Urinary bladder (tissue), 4 donors: ENCODE results near the gene MACROD2. TPM values are rescaled to one million over a fixed set of nuclear protein-coding genes. Genes with fewer than 3 reads are reported as not detected.

Experiments used
- DNase-seq: peaks from one replicate; pipeline ENCODE4 v3.0.0-alpha.2; 2015; ENCODE audit errors: extremely low spot score
- H3K27ac ChIP-seq: one replicate; pipeline ENCODE4 v1.5.1; 2013; ENCODE audit warnings: low read depth, mild to moderate bottlenecking, moderate library complexity
- H3K36me3 ChIP-seq: one replicate; pipeline ENCODE4 v1.6.1; 2013; ENCODE audit warnings: mild to moderate bottlenecking, moderate library complexity; ENCODE audit not compliant: insufficient read depth
- H3K4me1 ChIP-seq: one replicate; pipeline ENCODE4 v1.6.1; 2013; ENCODE audit warnings: mild to moderate bottlenecking, moderate library complexity; ENCODE audit not compliant: insufficient read depth
- H3K4me3 ChIP-seq: one replicate; pipeline ENCODE4 v1.5.1; 2013; ENCODE audit warnings: low read depth, low read length
- WGBS: extraction: QIAGEN DNeasy Blood & Tissue Kit; methylation state at CpG from one replicate; pipeline ENCODE4 v1.1.7; 2013; 5-methylcytosine and 5-hydroxymethylcytosine counted together
- polyA plus RNA-seq: library from polyadenylated mRNA; stranded (reverse); fragments of 200-250 nt; gene quantifications from one replicate; pipeline ENCODE4 v1.2.3, GENCODE V29; 2013
- total RNA-seq: library from RNA; depleted of rRNA; stranded (reverse); fragments of >200 nt; gene quantifications from one replicate; pipeline ENCODE4 v1.2.3, GENCODE V29; 2014
- donor health status: healthy with polysubstance abuse.
- donor health status: healthy.

Gene MACROD2
- total and polyA plus RNA-seq, 2 donors = 3.0 to 28.2 TPM

DNA sequence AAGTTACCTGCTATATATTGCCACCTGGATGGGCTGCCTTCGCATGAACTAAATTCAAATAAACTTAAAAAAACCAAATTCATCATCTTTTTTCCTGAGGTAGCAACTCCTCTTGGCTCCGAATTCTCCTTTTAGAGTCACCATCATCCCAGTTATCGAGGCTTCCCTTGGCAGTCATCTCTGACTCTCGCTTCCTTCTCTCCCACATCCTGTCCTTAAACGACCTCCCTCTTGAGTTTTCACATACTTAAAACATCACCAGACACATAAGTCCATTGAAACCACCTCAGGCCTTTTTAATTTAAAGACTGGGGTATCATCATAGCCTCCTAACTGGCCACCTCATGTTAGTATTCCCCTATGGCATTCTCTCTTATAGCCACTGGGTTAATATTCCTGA, 638.2 kb downstream of the MACROD2 start:
- WGBS = 76% methylated on average over 5 of the region's 5 CpGs
- H3K27ac ChIP-seq = no peak overlapping the region
- H3K4me1 ChIP-seq = no peaks in the 10 kb centered on the region
- H3K4me3 ChIP-seq = no peak overlapping the region
- no peak for DNase-seq
- no peaks in the 10 kb centered on the region for H3K36me3 ChIP-seq

DNA sequence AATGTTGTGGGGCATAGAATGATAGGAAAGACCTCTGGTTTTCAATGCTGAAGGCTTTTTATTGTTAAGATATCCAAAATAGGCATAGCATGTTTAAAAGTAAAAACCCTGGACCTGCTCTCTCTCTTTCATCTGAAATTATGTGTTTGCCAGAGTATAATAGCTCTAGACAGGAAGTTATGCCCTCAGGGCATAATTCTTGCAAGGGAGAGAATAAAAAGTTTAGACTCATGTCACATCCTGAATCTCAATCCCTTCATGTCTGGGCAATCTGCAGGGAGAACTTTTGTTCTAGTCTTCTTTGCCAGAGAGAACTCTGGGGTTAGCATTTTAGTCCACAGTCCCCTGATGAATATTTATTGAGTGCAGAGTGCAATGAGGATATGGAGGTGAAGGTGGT, 639.3 kb downstream of the MACROD2 start:
- Histone ChIP-seq H3K36me3 (no peaks in the 10 kb centered on the region), H3K4me1 (no peaks in the 10 kb centered on the region), H3K27ac (no peak overlapping the region), H3K4me3 (no peak overlapping the region)
- no peak for DNase-seq

DNA sequence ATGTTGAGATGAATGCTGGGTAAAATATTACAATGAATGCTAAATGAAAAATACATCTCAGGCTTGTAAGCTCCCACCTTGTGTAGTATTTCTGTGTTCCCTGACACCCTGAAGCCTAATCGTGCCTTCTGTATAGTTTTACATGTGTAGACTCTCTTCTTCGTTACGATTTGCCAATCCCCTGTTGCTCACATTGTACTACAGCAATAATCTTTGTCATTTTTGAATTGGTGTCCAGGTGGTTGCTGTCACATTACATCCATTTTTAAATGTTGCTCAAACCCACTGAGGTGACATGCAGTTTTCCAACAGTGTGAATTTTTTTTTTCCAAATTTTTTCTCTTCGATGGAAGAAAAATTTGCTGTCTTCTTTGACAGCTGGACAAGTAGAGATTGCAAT, 642.1 kb downstream of the MACROD2 start:
- no peak for DNase-seq
- 81% methylated on average over 4 of the region's 4 CpGs for WGBS
- no peak overlapping the region for H3K4me3 ChIP-seq
- no peak overlapping the region for H3K27ac ChIP-seq
- H3K4me1 ChIP-seq = no peaks in the 10 kb centered on the region
- H3K36me3 ChIP-seq = no peaks in the 10 kb centered on the region

DNA sequence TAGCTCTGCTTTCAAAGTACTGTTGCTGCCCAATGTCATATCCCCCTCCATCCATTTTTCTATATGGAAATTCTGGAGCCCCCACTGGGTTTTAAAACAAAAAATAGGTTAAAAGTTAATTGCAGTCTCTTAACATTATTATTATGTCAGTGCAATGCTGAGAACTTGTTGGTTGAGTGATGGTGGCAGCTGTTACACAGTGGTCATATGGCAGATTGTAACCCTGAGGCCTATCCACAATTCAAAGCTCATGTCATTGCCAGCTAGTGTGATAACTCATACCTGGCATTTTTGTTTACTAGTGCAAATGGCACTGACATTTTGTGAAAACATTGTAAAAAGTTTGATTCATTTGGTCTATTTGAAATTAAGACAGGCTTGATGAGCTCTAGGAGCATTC, 647.8 kb downstream of the MACROD2 start:
- H3K4me1 ChIP-seq = no peaks in the 10 kb centered on the region
- no peak overlapping the region for H3K4me3 ChIP-seq

DNA sequence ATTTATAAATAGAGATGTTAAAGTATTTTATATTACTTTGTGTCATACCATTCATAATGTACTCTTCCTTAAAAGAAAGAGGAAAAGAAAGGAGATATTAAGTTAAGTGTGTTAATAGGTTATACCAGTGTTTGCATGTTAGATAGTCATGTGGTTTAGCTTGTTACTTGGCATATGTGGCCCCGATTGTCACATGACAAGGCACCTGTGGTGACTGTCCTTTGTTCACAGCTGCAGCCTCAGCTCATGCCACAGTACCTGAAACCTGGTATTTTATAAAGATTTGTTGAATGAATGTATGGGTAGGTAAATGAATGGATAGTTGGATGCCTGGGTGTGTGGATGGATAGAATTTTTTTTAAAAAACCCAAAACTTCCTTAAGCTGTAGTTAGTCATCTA, 648.2 kb downstream of the MACROD2 start:
- Histone ChIP-seq H3K4me1 (no peaks in the 10 kb centered on the region), H3K27ac (no peak overlapping the region), H3K4me3 (no peak overlapping the region), H3K36me3 (no peaks in the 10 kb centered on the region)
- no peak for DNase-seq
- WGBS = 93% methylated on average over 1 of the region's 1 CpG

More for the DNA sequence above, 647.8 kb downstream of the MACROD2 start:
- Histone ChIP-seq H3K36me3 (no peaks in the 10 kb centered on the region), H3K27ac (no peak overlapping the region)
- no peak for DNase-seq

DNA sequence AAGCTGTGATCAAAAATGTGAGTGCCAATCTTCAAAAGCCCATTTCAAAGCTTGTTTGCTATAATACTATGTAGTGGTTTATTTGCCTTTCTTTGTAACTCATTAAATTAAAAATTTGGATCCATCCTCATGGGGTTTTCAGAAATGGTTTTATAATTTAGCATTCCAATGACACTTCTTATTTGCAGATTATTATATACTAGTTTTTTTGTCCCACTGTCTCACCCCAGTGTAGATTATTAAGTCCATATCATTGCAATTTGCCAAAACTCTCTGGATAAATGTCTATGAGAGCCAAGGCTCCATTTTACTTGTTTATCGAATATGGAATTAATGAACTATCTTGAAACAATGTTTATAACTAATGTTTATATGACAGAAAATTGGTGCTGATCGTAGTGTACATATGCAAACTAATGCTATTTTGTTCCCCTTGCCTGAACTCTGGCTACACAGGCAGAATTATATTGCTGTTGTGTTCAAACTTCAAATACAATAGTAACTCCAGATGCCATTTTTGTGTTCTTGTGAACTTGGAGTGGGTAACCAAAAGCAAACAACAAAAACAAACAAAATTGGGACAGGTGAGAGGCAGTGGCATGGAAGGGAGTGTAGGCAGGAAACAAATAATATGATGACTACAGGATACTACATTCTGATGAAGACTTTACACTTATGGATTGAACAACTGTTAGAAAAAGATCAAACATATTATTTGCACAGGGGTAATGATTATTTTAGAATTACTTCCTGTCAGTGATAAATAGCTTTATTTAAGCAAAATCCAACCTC, 649.2 kb downstream of the MACROD2 start:
- no peaks in the 10 kb centered on the region for H3K4me1 ChIP-seq
- H3K36me3 ChIP-seq = no peaks in the 10 kb centered on the region
- WGBS = 68% methylated on average over 2 of the region's 2 CpGs
- no peak overlapping the region for H3K4me3 ChIP-seq
- H3K27ac ChIP-seq = no peak overlapping the region
- no peak for DNase-seq

DNA sequence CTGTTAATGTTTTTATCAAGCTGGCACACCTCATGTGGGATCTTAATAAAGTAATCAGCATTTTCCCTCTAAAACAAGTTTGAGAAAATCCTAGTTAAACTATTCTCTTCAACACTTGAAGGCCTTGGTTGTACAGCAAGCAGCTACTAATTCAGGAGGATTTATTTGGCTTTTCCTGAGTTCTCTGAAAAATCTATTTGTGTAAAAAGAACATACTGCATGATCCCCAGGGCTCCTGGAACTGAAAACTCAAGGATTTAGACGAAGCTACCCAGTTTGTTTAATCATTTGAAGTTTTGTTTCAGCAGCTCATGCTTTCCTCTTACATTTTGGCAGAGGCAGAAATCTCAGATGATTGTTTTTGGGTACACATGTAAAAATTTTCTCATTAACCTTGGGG, 651.7 kb downstream of the MACROD2 start:
- Histone ChIP-seq H3K4me1 (no peaks in the 10 kb centered on the region), H3K36me3 (no peaks in the 10 kb centered on the region), H3K27ac (no peak overlapping the region), H3K4me3 (no peak overlapping the region)
- 52% methylated on average over 1 of the region's 1 CpG for WGBS
- no peak for DNase-seq

DNA sequence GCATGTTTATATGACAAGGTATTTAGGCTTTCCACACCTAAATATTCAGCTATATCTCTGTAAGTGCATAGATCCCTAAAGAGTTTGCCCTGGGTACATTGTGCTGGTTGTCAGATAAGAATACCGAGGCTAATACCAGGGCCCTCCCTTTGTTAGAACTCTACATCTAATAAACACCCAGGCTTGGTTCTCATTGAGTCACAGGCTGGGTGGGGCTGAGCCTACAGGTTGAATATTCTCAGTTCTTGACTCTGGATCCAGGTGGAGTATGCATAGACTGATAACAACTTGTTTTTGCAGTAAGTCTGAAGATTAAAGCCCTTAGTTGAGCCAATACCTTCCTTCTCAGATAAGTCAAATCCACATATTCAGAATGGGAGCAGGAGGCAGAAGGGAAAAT, 654.3 kb downstream of the MACROD2 start:
- 92% methylated on average over 1 of the region's 1 CpG for WGBS
- Histone ChIP-seq H3K27ac (no peak overlapping the region), H3K36me3 (no peaks in the 10 kb centered on the region), H3K4me1 (no peaks in the 10 kb centered on the region), H3K4me3 (no peak overlapping the region)
- DNase-seq = no peak

DNA sequence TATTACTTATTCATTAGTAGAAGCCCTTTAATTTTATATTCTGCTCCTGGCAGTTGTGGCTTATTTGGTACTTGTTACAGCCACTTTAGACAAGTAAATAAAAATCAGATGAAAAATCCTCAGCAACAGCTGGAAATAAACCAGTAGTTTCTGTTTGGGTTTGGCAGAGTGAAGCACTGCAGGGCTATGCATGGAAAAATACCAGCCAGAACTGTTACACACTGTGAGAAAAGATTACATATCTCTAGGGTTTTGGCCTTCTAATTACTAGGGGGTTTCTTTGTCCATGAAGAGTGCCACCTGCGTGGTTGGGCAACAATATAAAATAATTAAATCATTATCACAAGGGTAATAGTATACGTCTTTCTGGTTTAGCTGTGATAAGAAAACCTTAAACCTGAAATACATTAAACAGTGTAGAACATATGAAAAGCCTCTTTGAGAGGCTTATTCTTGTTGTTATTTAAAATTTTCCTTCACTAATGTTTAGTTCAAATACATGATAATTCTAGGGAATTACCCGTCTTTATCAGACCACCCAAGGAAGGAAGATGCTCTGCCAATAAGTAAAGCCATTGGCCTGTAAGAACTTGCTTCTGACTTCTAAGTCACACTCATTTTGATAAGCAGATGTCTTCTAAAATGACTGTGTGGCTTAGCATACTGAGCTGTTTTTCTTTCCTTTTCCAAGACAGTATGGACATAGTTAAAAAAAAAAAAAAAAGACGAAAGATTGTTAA, 662.1 kb downstream of the MACROD2 start:
- no peaks in the 10 kb centered on the region for H3K36me3 ChIP-seq
- no peak overlapping the region for H3K27ac ChIP-seq
- 46% methylated on average over 4 of the region's 4 CpGs for WGBS
- no peak overlapping the region for H3K4me3 ChIP-seq
- no peak for DNase-seq
- H3K4me1 ChIP-seq = no peaks in the 10 kb centered on the region

DNA sequence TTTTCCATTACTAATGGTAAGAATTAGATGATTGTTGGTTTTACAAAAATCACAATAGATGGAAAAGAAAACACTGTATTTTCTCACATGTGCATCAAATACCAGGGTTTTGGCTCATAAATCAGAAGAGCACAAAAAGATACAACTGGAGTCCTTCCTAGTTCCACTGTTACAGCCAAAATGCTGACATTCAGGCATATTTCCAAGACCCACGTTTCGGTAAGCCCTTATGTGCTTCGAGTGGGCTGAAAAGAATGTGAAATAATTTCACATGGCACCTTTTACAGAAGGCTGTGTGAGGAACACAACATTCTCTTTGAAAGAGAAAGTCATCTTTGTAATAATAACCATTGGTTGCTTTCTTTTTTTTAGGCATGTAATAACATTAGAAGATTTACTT, 668.8 kb downstream of the MACROD2 start:
- Histone ChIP-seq H3K36me3 (no peaks in the 10 kb centered on the region), H3K27ac (no peak overlapping the region), H3K4me3 (no peak overlapping the region), H3K4me1 (no peaks in the 10 kb centered on the region)
- DNase-seq = no peak
- 41% methylated on average over 3 of the region's 3 CpGs for WGBS

DNA sequence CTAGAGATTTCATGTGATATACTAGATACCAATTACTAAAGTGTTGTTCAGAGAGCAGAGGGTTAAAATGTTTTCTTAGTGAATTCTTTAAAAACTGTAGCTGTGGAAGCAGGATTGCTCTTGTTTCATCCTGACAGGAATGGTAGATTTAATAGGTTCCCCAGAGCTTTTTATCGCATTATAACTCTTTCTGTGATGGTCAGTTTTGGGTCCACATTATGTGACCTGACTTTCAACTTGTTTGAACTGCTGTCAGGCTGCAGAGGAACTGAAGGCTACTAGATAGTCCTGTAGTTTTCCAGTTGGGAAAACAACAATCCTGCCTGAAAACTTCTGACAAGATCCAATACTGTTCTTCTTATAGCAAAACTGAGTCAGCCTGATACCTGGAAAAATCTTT, 671.4 kb downstream of the MACROD2 start:
- no peak for DNase-seq
- Histone ChIP-seq H3K27ac (no peak overlapping the region), H3K4me1 (no peaks in the 10 kb centered on the region), H3K36me3 (no peaks in the 10 kb centered on the region), H3K4me3 (no peak overlapping the region)
- 68% methylated on average over 1 of the region's 1 CpG for WGBS

DNA sequence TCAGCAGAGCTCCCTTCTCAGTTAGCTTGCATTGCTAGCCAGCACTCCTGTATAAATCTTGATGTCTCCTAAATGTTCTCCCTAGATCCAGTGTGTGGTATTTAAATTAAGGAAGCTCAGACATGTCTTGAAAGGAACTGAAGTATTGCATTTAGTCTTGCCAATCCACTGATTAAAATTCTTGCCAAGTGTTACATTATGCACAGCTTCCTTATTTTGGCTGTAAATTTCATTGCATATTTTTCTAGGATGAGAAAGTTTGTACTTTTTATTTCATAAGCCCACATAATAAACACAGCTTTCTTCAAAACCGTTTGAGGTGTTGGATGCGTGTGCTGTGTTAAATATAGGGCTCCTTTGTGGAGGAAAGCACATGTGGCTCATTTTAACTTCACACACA, 671.9 kb downstream of the MACROD2 start:
- WGBS = 23% methylated on average over 2 of the region's 2 CpGs
- DNase-seq = no peak

DNA sequence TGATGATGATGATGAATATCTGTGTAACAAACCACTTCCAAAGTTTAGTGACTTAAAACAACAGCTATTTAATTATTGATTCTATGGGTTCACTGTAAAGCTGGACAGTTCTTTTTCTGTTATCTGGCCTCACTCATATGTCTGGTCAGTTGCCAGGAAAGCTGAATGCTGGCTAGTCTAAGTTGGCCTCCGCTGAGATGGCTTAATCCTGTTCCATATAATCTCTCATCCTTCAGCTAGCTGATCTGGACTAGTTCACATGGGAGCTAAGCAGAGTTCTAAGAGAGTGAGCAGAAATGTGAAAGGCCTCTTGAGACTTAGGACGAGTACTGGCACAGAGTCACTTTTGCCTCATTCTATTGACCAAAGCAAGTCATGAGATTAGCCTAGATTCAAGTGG, 676.8 kb downstream of the MACROD2 start:
- H3K36me3 ChIP-seq = no peaks in the 10 kb centered on the region
- WGBS = 41% methylated on average over 2 of the region's 2 CpGs
- no peak overlapping the region for H3K27ac ChIP-seq
- no peak overlapping the region for H3K4me3 ChIP-seq
- DNase-seq = no peak
- no peaks in the 10 kb centered on the region for H3K4me1 ChIP-seq

More for the DNA sequence above, 671.9 kb downstream of the MACROD2 start:
- H3K27ac ChIP-seq = no peak overlapping the region
- H3K4me1 ChIP-seq = no peaks in the 10 kb centered on the region
- no peaks in the 10 kb centered on the region for H3K36me3 ChIP-seq
- no peak overlapping the region for H3K4me3 ChIP-seq

DNA sequence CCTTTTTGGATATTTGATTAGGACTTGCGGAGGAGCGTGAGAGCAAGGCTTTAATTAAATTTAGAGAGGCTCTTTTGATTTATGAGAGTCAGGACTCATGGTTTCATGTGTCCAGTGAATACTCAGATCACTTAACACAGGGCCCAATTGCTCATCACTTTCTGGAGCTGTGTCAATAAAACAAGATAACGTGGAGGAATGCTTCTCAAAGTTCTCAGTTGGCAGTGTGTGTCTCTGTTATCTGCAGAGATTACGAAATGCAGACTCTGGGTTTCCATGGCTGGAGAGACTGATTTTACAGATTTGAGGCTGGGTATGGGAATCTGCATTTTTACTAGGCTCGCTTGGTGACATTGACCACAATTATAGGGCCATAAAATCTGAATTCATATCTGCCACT, 677.8 kb downstream of the MACROD2 start:
- Histone ChIP-seq H3K27ac (no peak overlapping the region), H3K36me3 (no peaks in the 10 kb centered on the region), H3K4me1 (no peaks in the 10 kb centered on the region), H3K4me3 (no peak overlapping the region)
- 70% methylated on average over 5 of the region's 5 CpGs for WGBS
- DNase-seq = no peak
